ENCODE data around the gene HOXA3. TPM values are rescaled to one million over a fixed set of nuclear protein-coding genes. Genes with fewer than 3 reads are reported as not detected.

The HOXA3 gene
- polyA plus RNA-seq, 1 donor (not counting 4 experiments of a cell fraction or from before 2014, with no cell fraction given) = 0.58 TPM

GRCh38 chr7:27165996-27166530 lies 13.7 kb upstream of the HOXA3 start:
- DNase-seq (ENCODE audit: low read depth, low spot score) = no peak

GRCh38 chr7:27165089-27165995 lies 13.0 kb upstream of the HOXA3 start, which contains the start of gene HOXA9:
Gene HOXA9 (minus strand): TSS chr7:27165537. CDS start chr7:27165457, 80 bp downstream.
- TF ChIP-seq CTCF (optimal IDR thresholded peaks at IDR 0.05 in 1 of 3, IDR thresholded peaks at IDR 0.05 in 1 of 3, conservative IDR thresholded peaks at IDR 0.05 in 1 of 3; ENCODE audit: extremely low read depth in 1 of 3, insufficient read depth in 2 of 3, low read length in 3 of 3) (no peak), EZH2 (IDR thresholded peaks at IDR 0.05; ENCODE audit: low read length) (no peak)
- H3K4me3 ChIP-seq (ENCODE audit: control insufficient read depth in 2 of 3, extremely low read depth in 1 of 3, insufficient read depth in 2 of 3, low read depth in 1 of 3, low read length in 3 of 3) = peak within 1 kb of the TSS; percentile 78 to 94 (median 84)
- peak; percentile 79 for DNase-seq (ENCODE audit: low read depth, low spot score)
- no peaks in the 10 kb centered on the region for H3K9me1 ChIP-seq (ENCODE audit: control insufficient read depth, extremely low read depth, insufficient read depth, low read length)
- peak within 1 kb of the TSS; percentile 98 for H3K4me2 ChIP-seq (ENCODE audit: control insufficient read depth, extremely low read depth, insufficient read depth, low read depth, low read length)
- H4K20me1 ChIP-seq (ENCODE audit: control insufficient read depth, extremely low read depth, insufficient read depth, low read length) = no peaks in the 10 kb centered on the region
- peaks cover 82% of the 10 kb centered on the region for H3K79me2 ChIP-seq (ENCODE audit: control insufficient read depth, insufficient read depth, low read length)
- peak; percentile 76 for FAIRE-seq
- peak within 1 kb of the TSS; percentile 95 for H2AFZ ChIP-seq (ENCODE audit: control insufficient read depth, low read length)
- peaks cover 21% of the 10 kb centered on the region for H3K4me1 ChIP-seq (ENCODE audit: control insufficient read depth, extremely low read depth, insufficient read depth, low read length)
- dilution Hi-C loops (cut with MboI; ENCODE audit: extremely low pct_ligation_motif_present, low sequenced_read_pairs) = no loop called here
- H3K36me3 ChIP-seq (ENCODE audit: control insufficient read depth in 2 of 2, extremely low read depth in 1 of 2, insufficient read depth in 2 of 2, low read length in 2 of 2) = peaks cover 4 to 10% of the 10 kb centered on the region in 2 experiments
- H3K9ac ChIP-seq (ENCODE audit: control insufficient read depth, extremely low read depth, insufficient read depth, low read length) = peak within 1 kb of the TSS; percentile 83
- H3K9me3 ChIP-seq (ENCODE audit: control insufficient read depth, low read depth, low read length) = no peaks in the 10 kb centered on the region
- H3K27ac ChIP-seq (ENCODE audit: control insufficient read depth, insufficient read depth, low read length) = peak within 1 kb of the TSS; percentile 87
- no peaks in the 10 kb centered on the region for H3K27me3 ChIP-seq (ENCODE audit: control insufficient read depth, extremely low read depth, insufficient read depth, low read length)

More at GRCh38 chr7:27165996-27166530, 13.7 kb upstream of the HOXA3 start:
- Histone ChIP-seq H3K36me3 (ENCODE audit: control insufficient read depth in 2 of 2, extremely low read depth in 1 of 2, insufficient read depth in 2 of 2, low read length in 2 of 2) (peaks cover 4 to 10% of the 10 kb centered on the region in 2 experiments), H3K27me3 (ENCODE audit: control insufficient read depth, extremely low read depth, insufficient read depth, low read length) (no peaks in the 10 kb centered on the region), H3K4me1 (ENCODE audit: control insufficient read depth, extremely low read depth, insufficient read depth, low read length) (peaks cover 21% of the 10 kb centered on the region), H4K20me1 (ENCODE audit: control insufficient read depth, extremely low read depth, insufficient read depth, low read length) (no peaks in the 10 kb centered on the region), H3K4me3 (ENCODE audit: control insufficient read depth in 2 of 3, extremely low read depth in 1 of 3, insufficient read depth in 2 of 3, low read depth in 1 of 3, low read length in 3 of 3) (peak overlapping the region; percentile 78 to 94 (median 84)), H2AFZ (ENCODE audit: control insufficient read depth, low read length) (peak overlapping the region; percentile 95), H3K27ac (ENCODE audit: control insufficient read depth, insufficient read depth, low read length) (peak overlapping the region; percentile 87), H3K9me1 (ENCODE audit: control insufficient read depth, extremely low read depth, insufficient read depth, low read length) (no peaks in the 10 kb centered on the region), H3K9me3 (ENCODE audit: control insufficient read depth, low read depth, low read length) (no peaks in the 10 kb centered on the region), H3K9ac (ENCODE audit: control insufficient read depth, extremely low read depth, insufficient read depth, low read length) (peak overlapping the region; percentile 83), H3K79me2 (ENCODE audit: control insufficient read depth, insufficient read depth, low read length) (peaks cover 88% of the 10 kb centered on the region), H3K4me2 (ENCODE audit: control insufficient read depth, extremely low read depth, insufficient read depth, low read depth, low read length) (peak overlapping the region; percentile 98)
- dilution Hi-C loops (cut with MboI; ENCODE audit: extremely low pct_ligation_motif_present, low sequenced_read_pairs) = no loop called here
- no peak for TF ChIP-seq CTCF (optimal IDR thresholded peaks at IDR 0.05 in 1 of 3, IDR thresholded peaks at IDR 0.05 in 1 of 3, conservative IDR thresholded peaks at IDR 0.05 in 1 of 3; ENCODE audit: extremely low read depth in 1 of 3, insufficient read depth in 2 of 3, low read length in 3 of 3)
- no peak for TF ChIP-seq EZH2 (IDR thresholded peaks at IDR 0.05; ENCODE audit: low read length)
- FAIRE-seq = no peak

Measured in keratinocyte (primary cell).